Activated CD4-positive, alpha-beta T cell treated with anti-CD3 and anti-CD28 coated beads, Interleukin-2, amount 50 U/mL, for 1 hour (primary cell): Measurements from ENCODE around the gene HTR1B.

Source experiments
- DNase-seq: peaks from one replicate; pipeline ENCODE4 v3.0.0-alpha.2; 2020

Gene HTR1B

GRCh38 chr6:77455271-77455670 lies 8.0 kb downstream of the HTR1B start:
- DNase-seq = no peak

- DNase-seq = no peak
These were observed 8.9 kb downstream of the HTR1B start for GRCh38 chr6:77454386-77454785.

- no peak for DNase-seq
These were observed 11.8 kb downstream of the HTR1B start for GRCh38 chr6:77451466-77451865.

- no peak for DNase-seq
These were observed 12.4 kb downstream of the HTR1B start for GRCh38 chr6:77450924-77451323.

- DNase-seq = no peak
These were observed 14.7 kb downstream of the HTR1B start for GRCh38 chr6:77448546-77448945.

GRCh38 chr6:77447254-77447653 lies 16.0 kb downstream of the HTR1B start:
- DNase-seq = no peak

GRCh38 chr6:77446249-77446648 lies 17.0 kb downstream of the HTR1B start:
- no peak for DNase-seq

GRCh38 chr6:77445214-77445613 lies 18.1 kb downstream of the HTR1B start:
- no peak for DNase-seq

- DNase-seq = no peak
These were observed 22.9 kb downstream of the HTR1B start for GRCh38 chr6:77440206-77440976.

GRCh38 chr6:77433888-77434287 lies 29.4 kb downstream of the HTR1B start:
- no peak for DNase-seq

- no peak for DNase-seq
These were observed 32.8 kb downstream of the HTR1B start for GRCh38 chr6:77430504-77430903.

GRCh38 chr6:77425671-77426070 lies 37.6 kb downstream of the HTR1B start:
- no peak for DNase-seq

GRCh38 chr6:77425216-77425615 lies 38.1 kb downstream of the HTR1B start:
- DNase-seq = no peak

- DNase-seq = no peak
These were observed 38.5 kb downstream of the HTR1B start for GRCh38 chr6:77424761-77425160.

GRCh38 chr6:77416839-77417238 lies 46.5 kb downstream of the HTR1B start:
- no peak for DNase-seq

GRCh38 chr6:77415706-77416105 lies 47.6 kb downstream of the HTR1B start:
- DNase-seq = no peak
